K562 (cell line): ENCODE measurements around the gene BHLHE40.

Source experiments
- CTCF ChIP-seq, 3 experiments: IDR thresholded peaks in 2 of 3; conservative IDR thresholded peaks in 1 of 3; 2 replicates each; pipeline ENCODE4 v1.5.1; 2011 to 2012; ENCODE audit warnings: low read length in 3 of 3, mild to moderate bottlenecking in 3 of 3, control low read depth in 2 of 3, improper control_type of control experiment in 1 of 3, inconsistent platforms in 1 of 3, low read depth in 1 of 3, mixed read lengths in 1 of 3, moderate library complexity in 1 of 3; ENCODE audit not compliant: insufficient read depth in 2 of 3
- ELF2 ChIP-seq: fragments of 250-450 bp; sonication (Bioruptor Pico); IDR thresholded peaks from 2 replicates; pipeline ENCODE4 v1.5.0; 2021; ENCODE audit warnings: mild to moderate bottlenecking
- EP300 ChIP-seq: IDR thresholded peaks from 2 replicates; pipeline ENCODE4 v1.6.1; 2012; ENCODE audit warnings: low read length, improper control_type of control experiment
- EZH2 ChIP-seq: IDR thresholded peaks from 2 replicates; pipeline ENCODE4 v1.6.1; 2012; ENCODE audit warnings: low read depth, mild to moderate bottlenecking, inconsistent platforms, low read length, borderline replicate concordance
- MCM7 ChIP-seq, 2 experiments: fragments of 450-650 bp; IDR thresholded peaks; 2 replicates each; pipeline ENCODE4 v1.6.1; 2016 to 2018
- POLR2A ChIP-seq: fragments of 450-650 bp; conservative IDR thresholded peaks from 2 replicates; pipeline ENCODE4 v1.6.1; 2016
- POLR2AphosphoS5 ChIP-seq: IDR thresholded peaks from 2 replicates; pipeline ENCODE4 v1.6.1; 2011; ENCODE audit warnings: mild to moderate bottlenecking, low read depth, low read length, moderate library complexity; ENCODE audit not compliant: control insufficient read depth, insufficient read depth
- PRPF4 ChIP-seq: fragments of 200-400 bp; formaldehyde crosslinking; IDR thresholded peaks from one replicate; pipeline ENCODE4 v1.6.1; 2017; ENCODE audit warnings: low read length, low read depth, mild to moderate bottlenecking; ENCODE audit not compliant: insufficient read depth, poor library complexity, severe bottlenecking
- RFX1 ChIP-seq: fragments of 450-650 bp; IDR thresholded peaks from 2 replicates; pipeline ENCODE4 v1.6.1; 2016; ENCODE audit warnings: mild to moderate bottlenecking, moderate library complexity
- SUPT5H ChIP-seq: fragments of 450-650 bp; IDR thresholded peaks from 2 replicates; pipeline ENCODE4 v1.6.1; 2016
- ZNF12 ChIP-seq: sonication (generic); formaldehyde crosslinking; IDR thresholded peaks from 2 replicates; pipeline ENCODE4 v1.4.0; 2020; ENCODE audit warnings: mild to moderate bottlenecking, missing genetic modification reagents
- ZNF347 ChIP-seq: fragments of 450-650 bp; formaldehyde crosslinking; IDR thresholded peaks from 2 replicates; pipeline ENCODE4 v1.4.0; 2020; ENCODE audit warnings: low read depth, mild to moderate bottlenecking, moderate library complexity
- TF ChIP-seq, protein P1 (sequence below): sonication (generic); formaldehyde crosslinking; IDR thresholded peaks from 2 replicates; pipeline ENCODE4 v1.8.1; 2022; ENCODE audit warnings: missing genetic modification reagents

DNA sequence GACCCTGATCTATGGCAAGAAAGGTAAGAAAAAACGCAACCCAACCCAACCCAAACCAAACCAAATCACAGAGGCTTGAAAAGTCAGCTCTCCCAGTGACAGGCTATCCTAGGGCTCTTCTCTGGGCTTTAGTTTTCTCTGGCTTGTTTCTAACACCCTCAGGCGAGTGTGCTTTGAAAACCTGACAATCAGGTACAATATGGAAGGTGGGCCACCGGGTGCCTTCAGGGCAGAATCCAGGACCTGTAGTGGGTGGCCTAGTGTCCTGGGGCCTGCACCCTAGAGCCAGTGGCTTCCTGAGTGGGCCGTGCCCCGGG is 46.8 kb downstream of the BHLHE40 start:
- no peak for TF ChIP-seq ZNF347 (CRISPR knock-in tag)
- no peak for TF ChIP-seq PRPF4
- TF ChIP-seq POLR2AphosphoS5 = no peak
- no peak for TF ChIP-seq MCM7 (IDR thresholded peaks at IDR 0.05)
- no peak for TF ChIP-seq SUPT5H
- no peak for TF ChIP-seq RFX1
- TF ChIP-seq CTCF (IDR thresholded peaks at IDR 0.05 in 2 of 3, conservative IDR thresholded peaks at IDR 0.05 in 1 of 3; ENCODE audit: insufficient read depth in 2 of 3, low read depth in 1 of 3, low read length in 3 of 3) = no peak
- TF ChIP-seq EZH2 = no peak
- TF ChIP-seq ZNF12 (CRISPR knock-in tag) = no peak
- TF ChIP-seq POLR2A = no peak
- TF ChIP-seq EP300 = no peak
- no peak for TF ChIP-seq ELF2 (CRISPR knock-in tag)
- TF ChIP-seq, protein P1, sequence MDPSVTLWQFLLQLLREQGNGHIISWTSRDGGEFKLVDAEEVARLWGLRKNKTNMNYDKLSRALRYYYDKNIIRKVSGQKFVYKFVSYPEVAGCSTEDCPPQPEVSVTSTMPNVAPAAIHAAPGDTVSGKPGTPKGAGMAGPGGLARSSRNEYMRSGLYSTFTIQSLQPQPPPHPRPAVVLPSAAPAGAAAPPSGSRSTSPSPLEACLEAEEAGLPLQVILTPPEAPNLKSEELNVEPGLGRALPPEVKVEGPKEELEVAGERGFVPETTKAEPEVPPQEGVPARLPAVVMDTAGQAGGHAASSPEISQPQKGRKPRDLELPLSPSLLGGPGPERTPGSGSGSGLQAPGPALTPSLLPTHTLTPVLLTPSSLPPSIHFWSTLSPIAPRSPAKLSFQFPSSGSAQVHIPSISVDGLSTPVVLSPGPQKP (CRISPR knock-in tag) = no peak
